ENCODE measurements around the gene CYFIP2.
A peak's percentile ranks its signal among the peaks of the same experiment; 100 is the strongest.
"Not testable (repeated sequence)": the region's sequence is repeated elsewhere in the genome, so short reads cannot be mapped to it uniquely, and the experiment has no call there.

Gene CYFIP2

GRCh38 chr5:157265714-157266285 lies at the start of gene CYFIP2:
CYFIP2 (plus strand) TSS chr5:157266123; CDS start chr5:157285362, 19,239 bp downstream.
- peak in 1 of 2 experiments; percentile 68 for DNase-seq

- DNase-seq: no peak
Measured at GRCh38 chr5:157216391-157217142, 49.4 kb upstream of the CYFIP2 start.

GRCh38 chr5:157217289-157218024 lies 48.5 kb upstream of the CYFIP2 start:
- DNase-seq: no peak

GRCh38 chr5:157219491-157220271 lies 46.2 kb upstream of the CYFIP2 start:
- no peak for DNase-seq

- no peak for DNase-seq
Measured at GRCh38 chr5:157221959-157222358, 44.0 kb upstream of the CYFIP2 start.

- DNase-seq: no peak
Measured at GRCh38 chr5:157222506-157223230, 43.3 kb upstream of the CYFIP2 start.

GRCh38 chr5:157225469-157226422 lies 40.2 kb upstream of the CYFIP2 start:
- DNase-seq: no peak

GRCh38 chr5:157230610-157231009 lies 35.3 kb upstream of the CYFIP2 start:
- DNase-seq: no peak

GRCh38 chr5:157232706-157233105 lies 33.2 kb upstream of the CYFIP2 start:
- no peak for DNase-seq

- no peak for DNase-seq
Measured at GRCh38 chr5:157233515-157233914, 32.4 kb upstream of the CYFIP2 start.

- DNase-seq: no peak
Measured at GRCh38 chr5:157236423-157236822, 29.5 kb upstream of the CYFIP2 start.

GRCh38 chr5:157241483-157241882 lies 24.4 kb upstream of the CYFIP2 start:
- no peak for DNase-seq

- not testable (repeated sequence) for DNase-seq
Measured at GRCh38 chr5:157244704-157245103, 21.2 kb upstream of the CYFIP2 start.

- DNase-seq: no peak
Measured at GRCh38 chr5:157245476-157245875, 20.4 kb upstream of the CYFIP2 start.

- DNase-seq: no peak
Measured at GRCh38 chr5:157245886-157246285, 20.0 kb upstream of the CYFIP2 start.

- no peak for DNase-seq
Measured at GRCh38 chr5:157247267-157247666, 18.7 kb upstream of the CYFIP2 start.

- no peak for DNase-seq
Measured at GRCh38 chr5:157248821-157249470, 17.0 kb upstream of the CYFIP2 start.

GRCh38 chr5:157252711-157253465 lies 13.0 kb upstream of the CYFIP2 start:
- DNase-seq: no peak

GRCh38 chr5:157253547-157253946 lies 12.4 kb upstream of the CYFIP2 start:
- peak in 1 of 2 experiments; percentile 48 for DNase-seq

GRCh38 chr5:157258450-157258849 lies 7.5 kb upstream of the CYFIP2 start:
- no peak for DNase-seq
